Sigmoid colon (tissue), 4 donors: ENCODE measurements around the gene SMYD3.
"Not testable (repeated sequence)": the region's sequence is repeated elsewhere in the genome, so short reads cannot be mapped to it uniquely, and the experiment has no call there.

Experiments used
- POLR2A ChIP-seq, 2 donors: fragments of 450-650 bp; IDR thresholded peaks; one replicate each; pipeline ENCODE4 v1.6.1; 2016; ENCODE audit warnings: antibody characterized with exemption in 2 of 2, mild to moderate bottlenecking in 2 of 2, moderate library complexity in 2 of 2
- POLR2AphosphoS5 ChIP-seq, 4 donors: sonication (generic); formaldehyde crosslinking; IDR thresholded peaks; one replicate each; pipeline ENCODE4 v1.6.1; 2017; ENCODE audit warnings: antibody characterized with exemption in 4 of 4
- TF ChIP-seq, protein P1 (sequence below), 4 experiments: fragments of 450-650 bp in 3 of 4; fragments of 200-600 bp in 1 of 4; IDR thresholded peaks; one replicate each; pipeline ENCODE4 v1.5.1; 2016 to 2019; ENCODE audit warnings: antibody characterized with exemption in 4 of 4, mild to moderate bottlenecking in 3 of 4, moderate library complexity in 2 of 4

DNA sequence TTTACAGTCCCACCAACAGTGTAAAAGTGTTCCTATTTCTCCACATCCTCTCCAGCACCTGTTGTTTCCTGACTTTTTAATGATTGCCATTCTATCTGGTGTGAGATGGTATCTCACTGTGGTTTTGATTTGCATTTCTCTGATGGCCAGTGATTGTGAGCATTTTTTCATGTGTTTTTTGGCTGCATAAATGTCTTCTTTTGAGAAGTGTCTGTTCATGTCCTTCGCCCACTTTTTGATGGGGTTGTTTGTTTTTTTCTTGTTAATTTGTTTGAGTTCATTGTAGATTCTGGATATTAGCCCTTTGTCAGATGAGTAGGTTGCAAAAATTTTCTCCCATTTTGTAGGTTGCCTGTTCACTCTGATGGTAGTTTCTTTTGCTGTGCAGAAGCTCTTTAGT is 177.8 kb downstream of the SMYD3 start:
- TF ChIP-seq, protein P1, sequence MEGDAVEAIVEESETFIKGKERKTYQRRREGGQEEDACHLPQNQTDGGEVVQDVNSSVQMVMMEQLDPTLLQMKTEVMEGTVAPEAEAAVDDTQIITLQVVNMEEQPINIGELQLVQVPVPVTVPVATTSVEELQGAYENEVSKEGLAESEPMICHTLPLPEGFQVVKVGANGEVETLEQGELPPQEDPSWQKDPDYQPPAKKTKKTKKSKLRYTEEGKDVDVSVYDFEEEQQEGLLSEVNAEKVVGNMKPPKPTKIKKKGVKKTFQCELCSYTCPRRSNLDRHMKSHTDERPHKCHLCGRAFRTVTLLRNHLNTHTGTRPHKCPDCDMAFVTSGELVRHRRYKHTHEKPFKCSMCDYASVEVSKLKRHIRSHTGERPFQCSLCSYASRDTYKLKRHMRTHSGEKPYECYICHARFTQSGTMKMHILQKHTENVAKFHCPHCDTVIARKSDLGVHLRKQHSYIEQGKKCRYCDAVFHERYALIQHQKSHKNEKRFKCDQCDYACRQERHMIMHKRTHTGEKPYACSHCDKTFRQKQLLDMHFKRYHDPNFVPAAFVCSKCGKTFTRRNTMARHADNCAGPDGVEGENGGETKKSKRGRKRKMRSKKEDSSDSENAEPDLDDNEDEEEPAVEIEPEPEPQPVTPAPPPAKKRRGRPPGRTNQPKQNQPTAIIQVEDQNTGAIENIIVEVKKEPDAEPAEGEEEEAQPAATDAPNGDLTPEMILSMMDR (IDR thresholded peaks at IDR 0.05) = not testable (repeated sequence)
- TF ChIP-seq POLR2AphosphoS5, POLR2A (IDR thresholded peaks at IDR 0.05): not testable (repeated sequence)
